Measurements from ENCODE around the gene PDCD7.
"Not testable (repeated sequence)": the region's sequence is repeated elsewhere in the genome, so short reads cannot be mapped to it uniquely, and the experiment has no call there.

The PDCD7 gene

GRCh38 chr15:65115542-65115941, 18.1 kb downstream of the PDCD7 start:
- DNase-seq (ENCODE audit: low spot score): no peak

GRCh38 chr15:65115086-65115485, 18.5 kb downstream of the PDCD7 start, which contains the start of gene UBAP1L:
TSS of gene UBAP1L (minus strand) at chr15:65115200. CDS start at chr15:65106215, 8,985 bp downstream.
- DNase-seq (ENCODE audit: low spot score): no peak

GRCh38 chr15:65110676-65111292, 22.8 kb downstream of the PDCD7 start:
- no peak for DNase-seq (ENCODE audit: low spot score)

- no peak for DNase-seq (ENCODE audit: low spot score)
Measured at GRCh38 chr15:65106011-65106590, 27.5 kb downstream of the PDCD7 start.

- no peak for DNase-seq (ENCODE audit: low spot score)
Measured at GRCh38 chr15:65105038-65105437, 28.6 kb downstream of the PDCD7 start.

GRCh38 chr15:65102912-65103311, 30.7 kb downstream of the PDCD7 start:
- DNase-seq (ENCODE audit: low spot score): no peak

GRCh38 chr15:65101891-65102708, 31.5 kb downstream of the PDCD7 start:
- DNase-seq (ENCODE audit: low spot score): peak; percentile 75

GRCh38 chr15:65101411-65101890, 32.2 kb downstream of the PDCD7 start:
- DNase-seq (ENCODE audit: low spot score): peak; percentile 82

GRCh38 chr15:65100442-65100841, 33.2 kb downstream of the PDCD7 start:
- no peak for DNase-seq (ENCODE audit: low spot score)

GRCh38 chr15:65099801-65100200, 33.8 kb downstream of the PDCD7 start:
- not testable (repeated sequence) for DNase-seq (ENCODE audit: low spot score)

GRCh38 chr15:65099336-65099735, 34.3 kb downstream of the PDCD7 start:
- DNase-seq (ENCODE audit: low spot score): no peak

- DNase-seq (ENCODE audit: low spot score): no peak
Measured at GRCh38 chr15:65097651-65098263, 35.9 kb downstream of the PDCD7 start.

- DNase-seq (ENCODE audit: low spot score): no peak
Measured at GRCh38 chr15:65096481-65097385, 36.9 kb downstream of the PDCD7 start.

GRCh38 chr15:65095747-65096104, 37.9 kb downstream of the PDCD7 start:
- DNase-seq (ENCODE audit: low spot score): no peak

GRCh38 chr15:65095011-65095746, 38.4 kb downstream of the PDCD7 start:
- DNase-seq (ENCODE audit: low spot score): no peak

GRCh38 chr15:65094294-65094995, 39.2 kb downstream of the PDCD7 start:
- DNase-seq (ENCODE audit: low spot score): no peak

GRCh38 chr15:65093793-65094170, 39.8 kb downstream of the PDCD7 start:
- DNase-seq (ENCODE audit: low spot score): not testable (repeated sequence)

GRCh38 chr15:65092911-65093792, 40.5 kb downstream of the PDCD7 start:
- DNase-seq (ENCODE audit: low spot score): no peak

Data from iPS-NIHi11 (cell line).